Gastroesophageal sphincter (tissue), 4 donors: Measurements from ENCODE around the gene CYP26B1. TPM values are rescaled to one million over a fixed set of nuclear protein-coding genes. Genes with fewer than 3 reads are reported as not detected.
"Not testable (repeated sequence)": the region's sequence is repeated elsewhere in the genome, so short reads cannot be mapped to it uniquely, and the experiment has no call there.

ENCODE experiments used
- ATAC-seq: fragments of 150-250 bp; one replicate; pipeline ENCODE4 v1.9.1; 2016; ENCODE audit warnings: mild to moderate bottlenecking, moderate library complexity
- H3K27ac ChIP-seq, 4 donors: fragments of 200-600 bp; sonication (generic) in 3 of 4; 1 replicate in 3 of 4; 2 replicates in 1 of 4; pipeline ENCODE4 v1.5.1; 2016 to 2019
- H3K27me3 ChIP-seq: fragments of 200-600 bp; sonication (generic); one replicate; pipeline ENCODE4 v1.5.1; 2019
- H3K36me3 ChIP-seq, 2 donors: fragments of 200-600 bp; sonication (generic); one replicate each; pipeline ENCODE4 v1.5.1; 2019; ENCODE audit warnings: control low read depth in 1 of 2
- H3K4me1 ChIP-seq, 3 donors: fragments of 200-600 bp; sonication (generic); 1 replicate in 2 of 3; 2 replicates in 1 of 3; pipeline ENCODE4 v1.5.1; 2016 to 2019; ENCODE audit warnings: control low read depth in 2 of 3
- H3K4me3 ChIP-seq, 2 donors: fragments of 200-600 bp; sonication (generic); one replicate each; pipeline ENCODE4 v1.5.1; 2019; ENCODE audit warnings: mild to moderate bottlenecking in 1 of 2, moderate library complexity in 1 of 2
- H3K9me3 ChIP-seq, 3 donors: fragments of 200-600 bp; sonication (generic); one replicate each; pipeline ENCODE4 v1.5.1; 2017 to 2019; ENCODE audit warnings: control low read depth in 2 of 3
- EP300 ChIP-seq: sonication (generic); formaldehyde crosslinking; IDR thresholded peaks from one replicate; pipeline ENCODE4 v1.6.1; 2017; ENCODE audit warnings: antibody characterized with exemption, mild to moderate bottlenecking
- POLR2A ChIP-seq, 2 donors: fragments of 450-650 bp; IDR thresholded peaks; one replicate each; pipeline ENCODE4 v1.6.1; 2017; ENCODE audit warnings: antibody characterized with exemption in 2 of 2, mild to moderate bottlenecking in 2 of 2, moderate library complexity in 1 of 2
- POLR2AphosphoS5 ChIP-seq: sonication (generic); formaldehyde crosslinking; IDR thresholded peaks from one replicate; pipeline ENCODE4 v1.6.1; 2017; ENCODE audit warnings: antibody characterized with exemption
- WGBS, 2 donors: methylation state at CpG; one replicate each; pipeline ENCODE4 v1.1.5; 2018; ENCODE audit warnings: low coverage in 1 of 2; 5-methylcytosine and 5-hydroxymethylcytosine counted together
- total RNA-seq, 4 donors: library from RNA; depleted of rRNA; stranded (reverse); fragments of >200 nt; gene quantifications; one replicate each; pipeline ENCODE4 v1.1.0, GENCODE V29; 2016
- TF ChIP-seq, protein P1 (sequence below), 4 experiments: fragments of 200-600 bp in 2 of 4; fragments of 450-650 bp in 2 of 4; sonication (generic) in 1 of 4; IDR thresholded peaks; one replicate each; pipeline ENCODE4 v1.5.1; 2017 to 2019; ENCODE audit warnings: antibody characterized with exemption in 4 of 4, mild to moderate bottlenecking in 2 of 4, moderate library complexity in 2 of 4

Gene CYP26B1
- total RNA-seq, 4 donors from 2014 or later = 0.47 to 4.0 (median 1.4) TPM

DNA sequence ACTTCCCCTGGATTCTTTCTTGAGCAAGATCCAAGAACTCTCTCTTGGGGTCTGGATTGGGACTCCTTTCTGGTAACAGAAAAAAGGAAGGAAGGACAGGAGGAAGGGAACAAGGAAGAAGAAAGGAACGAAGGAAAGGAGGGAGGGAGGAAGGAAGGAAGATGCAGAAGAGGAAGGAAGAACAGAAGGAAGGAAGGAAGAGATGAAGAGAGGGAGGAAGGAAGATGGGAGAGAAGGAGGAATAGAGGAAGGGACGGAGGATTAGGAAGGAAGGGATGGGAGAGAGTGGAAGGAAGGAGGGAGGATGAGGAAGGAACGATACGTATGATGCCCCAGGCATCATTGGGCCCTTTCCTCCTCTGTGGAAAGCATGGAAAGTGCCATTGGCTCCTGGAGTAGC is 58.6 kb downstream of the CYP26B1 start:
- Histone ChIP-seq H3K9me3 (no peaks in the 10 kb centered on the region), H3K36me3 (no peaks in the 10 kb centered on the region), H3K27ac (no peak overlapping the region), H3K27me3 (peaks cover 14% of the 10 kb centered on the region), H3K4me1 (no peaks in the 10 kb centered on the region), H3K4me3 (no peak overlapping the region)
- WGBS, 2 donors = 65 to 75% methylated on average over 3 to 4 of the region's 4 CpGs
- no peak for TF ChIP-seq POLR2A (IDR thresholded peaks at IDR 0.05)
- TF ChIP-seq, protein P1, sequence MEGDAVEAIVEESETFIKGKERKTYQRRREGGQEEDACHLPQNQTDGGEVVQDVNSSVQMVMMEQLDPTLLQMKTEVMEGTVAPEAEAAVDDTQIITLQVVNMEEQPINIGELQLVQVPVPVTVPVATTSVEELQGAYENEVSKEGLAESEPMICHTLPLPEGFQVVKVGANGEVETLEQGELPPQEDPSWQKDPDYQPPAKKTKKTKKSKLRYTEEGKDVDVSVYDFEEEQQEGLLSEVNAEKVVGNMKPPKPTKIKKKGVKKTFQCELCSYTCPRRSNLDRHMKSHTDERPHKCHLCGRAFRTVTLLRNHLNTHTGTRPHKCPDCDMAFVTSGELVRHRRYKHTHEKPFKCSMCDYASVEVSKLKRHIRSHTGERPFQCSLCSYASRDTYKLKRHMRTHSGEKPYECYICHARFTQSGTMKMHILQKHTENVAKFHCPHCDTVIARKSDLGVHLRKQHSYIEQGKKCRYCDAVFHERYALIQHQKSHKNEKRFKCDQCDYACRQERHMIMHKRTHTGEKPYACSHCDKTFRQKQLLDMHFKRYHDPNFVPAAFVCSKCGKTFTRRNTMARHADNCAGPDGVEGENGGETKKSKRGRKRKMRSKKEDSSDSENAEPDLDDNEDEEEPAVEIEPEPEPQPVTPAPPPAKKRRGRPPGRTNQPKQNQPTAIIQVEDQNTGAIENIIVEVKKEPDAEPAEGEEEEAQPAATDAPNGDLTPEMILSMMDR (IDR thresholded peaks at IDR 0.05) = no peak
- ATAC-seq = no peak

DNA sequence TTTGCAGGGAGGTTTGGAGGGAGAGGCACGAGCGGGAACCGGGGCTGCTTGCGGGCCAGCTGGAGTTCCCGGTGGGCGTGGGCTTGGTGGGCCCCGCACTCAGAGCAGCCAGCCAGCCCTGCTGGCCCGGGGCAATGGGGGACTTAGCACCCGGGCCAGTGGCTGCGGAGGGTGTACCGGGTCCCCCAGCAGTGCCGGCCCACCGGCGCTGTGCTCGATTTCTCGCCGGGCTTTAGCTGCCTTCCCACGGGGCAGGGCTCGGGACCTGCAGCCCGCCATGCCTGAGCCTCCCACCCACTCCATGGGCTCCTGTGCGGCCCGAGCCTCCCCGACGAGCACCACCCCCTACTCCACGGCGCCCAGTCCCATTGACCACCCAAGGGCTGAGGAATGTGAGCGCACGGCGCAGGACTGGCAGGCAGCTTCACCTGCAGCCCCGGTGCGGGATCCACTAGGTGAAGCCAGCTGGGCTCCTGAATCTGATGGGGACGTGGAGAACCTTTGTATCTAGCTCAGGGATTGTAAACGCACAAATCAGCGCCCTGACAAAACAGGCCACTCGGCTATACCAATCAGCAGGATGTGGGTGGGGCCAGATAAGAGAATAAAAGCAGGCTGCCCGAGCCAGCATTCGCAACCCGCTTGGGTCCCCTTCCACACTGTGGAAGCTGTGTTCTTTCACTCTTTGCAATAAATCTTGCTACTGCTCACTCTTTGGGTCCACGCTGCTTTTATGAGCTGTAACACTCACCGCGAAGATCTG is 60.6 kb downstream of the CYP26B1 start:
- not testable (repeated sequence) for H3K4me1 ChIP-seq, H3K9me3 ChIP-seq, H3K27ac ChIP-seq, ATAC-seq, H3K36me3 ChIP-seq, H3K4me3 ChIP-seq
- 73 to 85% methylated on average over 4 of the region's 41 CpGs for WGBS, 2 donors
- peaks cover 26% of the 10 kb centered on the region for H3K27me3 ChIP-seq

DNA sequence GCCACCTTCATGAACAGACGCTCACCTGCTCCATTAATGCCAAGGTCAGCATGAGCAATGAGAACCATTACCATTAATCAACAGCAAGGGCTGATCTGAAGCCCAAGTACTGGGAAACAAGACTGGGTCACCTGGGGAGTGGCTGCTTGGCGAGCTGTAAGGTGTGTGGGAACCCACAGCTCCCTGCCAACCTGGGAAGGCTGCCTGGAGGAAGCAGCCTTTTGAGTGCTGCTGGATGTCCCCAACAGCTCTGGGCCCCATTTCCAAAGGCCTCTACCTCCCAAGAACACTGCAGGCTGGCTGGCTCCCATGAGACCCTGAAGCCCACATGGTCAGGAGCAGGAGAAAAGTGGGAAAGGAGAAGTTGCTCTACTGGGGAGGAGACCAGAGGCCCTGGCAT is 62.1 kb downstream of the CYP26B1 start:
- no peak overlapping the region for H3K27ac ChIP-seq
- H3K36me3 ChIP-seq = no peaks in the 10 kb centered on the region
- H3K27me3 ChIP-seq = peaks cover 19% of the 10 kb centered on the region
- no peak overlapping the region for H3K4me3 ChIP-seq
- no CpG with 5 or more reads among the region's 2 CpGs for WGBS, 2 donors
- ATAC-seq = no peak
- H3K4me1 ChIP-seq = no peaks in the 10 kb centered on the region
- TF ChIP-seq EP300 = no peak
- TF ChIP-seq, protein P1 (IDR thresholded peaks at IDR 0.05) = no peak
- no peak for TF ChIP-seq POLR2A (IDR thresholded peaks at IDR 0.05)
- no peak for TF ChIP-seq POLR2AphosphoS5
- no peaks in the 10 kb centered on the region for H3K9me3 ChIP-seq

DNA sequence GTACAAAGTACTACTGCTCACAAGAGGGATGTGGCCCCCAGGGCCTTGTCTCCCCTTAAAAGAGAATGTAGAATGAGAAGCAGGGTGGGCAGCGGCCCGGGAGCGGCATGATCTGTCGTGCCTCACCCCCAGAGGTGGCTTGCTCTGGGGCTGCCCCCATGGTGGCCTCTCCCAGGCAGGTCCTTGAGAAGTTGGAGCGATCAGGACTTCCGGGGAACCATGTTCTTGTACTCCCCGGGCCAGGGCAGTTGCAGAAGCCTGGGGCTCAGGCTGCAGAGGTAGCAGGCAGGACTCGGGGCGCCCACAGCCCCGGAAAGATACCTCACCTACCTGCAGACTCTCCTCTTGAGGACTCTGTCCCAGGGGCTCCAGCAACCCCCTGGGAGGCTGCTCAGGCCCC is 62.6 kb downstream of the CYP26B1 start:
- peaks cover 15% of the 10 kb centered on the region for H3K27me3 ChIP-seq
- no peaks in the 10 kb centered on the region for H3K4me1 ChIP-seq
- H3K9me3 ChIP-seq = no peaks in the 10 kb centered on the region
- H3K27ac ChIP-seq = no peak overlapping the region
- H3K4me3 ChIP-seq = no peak overlapping the region
- no peak for TF ChIP-seq POLR2AphosphoS5
- TF ChIP-seq, protein P1 (IDR thresholded peaks at IDR 0.05) = no peak
- TF ChIP-seq EP300 = no peak
- no peak for TF ChIP-seq POLR2A (IDR thresholded peaks at IDR 0.05)
- no CpG with 5 or more reads among the region's 10 CpGs for WGBS, 2 donors
- no peak for ATAC-seq
- H3K36me3 ChIP-seq = no peaks in the 10 kb centered on the region

DNA sequence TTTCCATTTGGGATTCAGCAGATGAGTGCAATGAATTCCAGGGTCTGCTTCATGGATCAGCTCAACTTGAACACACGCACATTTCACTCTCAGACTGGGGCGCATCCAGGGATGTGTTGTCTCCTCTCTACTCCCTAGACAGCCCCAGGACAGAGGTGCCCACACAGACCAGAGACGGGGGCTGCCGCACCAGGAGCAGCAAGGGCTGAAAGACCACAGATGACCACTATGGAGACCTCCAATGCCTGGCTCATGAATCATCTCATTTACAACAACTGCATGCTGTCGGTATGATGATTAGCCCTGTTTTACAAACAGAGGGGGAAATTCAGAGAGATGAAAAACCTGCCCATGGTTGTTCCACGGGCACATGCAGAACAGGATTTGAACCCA is 63.1 kb downstream of the CYP26B1 start:
- WGBS, 2 donors = 43 to 66% methylated on average over 1 to 4 of the region's 6 CpGs
- Histone ChIP-seq H3K4me1 (no peaks in the 10 kb centered on the region), H3K9me3 (no peaks in the 10 kb centered on the region), H3K27ac (no peak overlapping the region), H3K4me3 (no peak overlapping the region), H3K27me3 (peaks cover 15% of the 10 kb centered on the region), H3K36me3 (no peaks in the 10 kb centered on the region)
- no peak for ATAC-seq
- TF ChIP-seq POLR2A (IDR thresholded peaks at IDR 0.05) = no peak
- TF ChIP-seq EP300 = no peak

DNA sequence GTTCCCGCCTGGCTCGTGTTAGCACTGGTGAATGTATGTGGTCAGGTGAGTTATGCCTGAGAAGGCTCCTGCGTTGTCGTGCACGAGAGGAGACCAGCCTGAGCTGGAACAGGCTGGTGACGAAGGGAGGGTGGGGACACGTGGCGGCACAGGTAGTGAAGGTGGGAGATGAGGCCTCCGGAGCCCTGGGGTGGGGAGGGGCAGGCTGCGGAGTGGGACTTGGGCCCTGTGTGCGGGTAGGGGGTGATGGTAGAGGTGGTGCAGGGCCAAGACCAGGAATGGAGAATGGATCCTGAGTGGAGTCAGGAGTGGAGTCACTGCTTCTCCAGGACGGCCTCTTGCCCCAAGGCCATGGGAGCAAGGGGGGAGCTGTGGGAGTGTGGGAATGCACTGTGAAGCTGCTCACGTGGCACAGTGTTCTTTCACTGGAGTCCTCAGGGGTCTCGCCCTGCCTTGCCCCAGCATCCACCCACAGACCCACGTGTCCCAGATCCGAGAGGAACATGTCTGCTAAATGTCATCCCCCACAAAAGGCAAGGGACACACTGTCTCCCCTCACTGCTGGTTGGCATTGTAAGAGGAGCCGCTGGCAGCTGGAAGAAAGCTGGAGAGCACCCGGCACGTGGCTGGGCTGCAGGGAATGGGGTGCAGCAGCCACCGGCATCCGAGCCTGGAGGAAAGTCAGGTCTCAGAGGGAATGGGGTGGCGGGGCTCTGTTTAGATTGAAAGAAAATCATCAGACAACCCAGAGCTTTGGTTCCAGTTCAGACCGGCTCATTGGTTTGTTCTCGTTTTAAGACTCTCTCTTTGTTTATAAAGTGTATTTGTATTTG is 63.7 kb downstream of the CYP26B1 start:
- H3K4me3 ChIP-seq = no peak overlapping the region
- H3K27ac ChIP-seq = no peak overlapping the region
- no peak for TF ChIP-seq EP300
- TF ChIP-seq POLR2AphosphoS5 = no peak
- no peak for TF ChIP-seq POLR2A (IDR thresholded peaks at IDR 0.05)
- TF ChIP-seq, protein P1 (IDR thresholded peaks at IDR 0.05) = no peak
- no peak for ATAC-seq
- no peaks in the 10 kb centered on the region for H3K4me1 ChIP-seq
- H3K36me3 ChIP-seq = no peaks in the 10 kb centered on the region
- WGBS, 2 donors = 68% methylated on average over 7 to 13 of the region's 24 CpGs
- peaks cover 15% of the 10 kb centered on the region for H3K27me3 ChIP-seq
- no peaks in the 10 kb centered on the region for H3K9me3 ChIP-seq
